CD4-positive, alpha-beta T cell treated with Interleukin-6 at 100 ng/mL for 8 hours (primary cell): Measurements from ENCODE around the gene ZAP70.
A peak's percentile ranks its signal among the peaks of the same experiment; 100 is the strongest.
"Not testable (repeated sequence)": the region's sequence is repeated elsewhere in the genome, so short reads cannot be mapped to it uniquely, and the experiment has no call there.

Source experiments
- DNase-seq: peaks from one replicate; pipeline ENCODE4 v3.0.0-alpha.2; 2020; ENCODE audit warnings: mixed read lengths, low spot score

The ZAP70 gene

DNA sequence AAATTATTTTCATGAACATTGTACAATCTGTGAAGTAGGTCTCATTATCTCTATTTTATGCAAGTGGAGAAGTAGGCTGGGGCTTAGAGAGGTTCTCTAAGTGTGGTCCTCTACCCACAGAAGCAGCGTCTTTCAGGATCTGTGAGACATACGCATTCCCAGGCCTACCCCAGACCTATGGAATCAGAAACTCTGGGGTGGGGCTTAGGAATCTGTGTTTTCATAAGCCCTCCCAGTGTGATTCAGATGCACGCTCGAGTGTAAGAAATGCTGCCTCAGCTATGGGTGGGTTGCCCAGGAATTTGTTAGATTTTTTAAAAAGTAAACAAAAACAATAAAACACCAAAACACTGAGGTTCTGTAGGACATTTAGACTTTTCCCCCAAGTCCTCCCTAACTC is 14.8 kb upstream of the ZAP70 start:
- no peak for DNase-seq

DNA sequence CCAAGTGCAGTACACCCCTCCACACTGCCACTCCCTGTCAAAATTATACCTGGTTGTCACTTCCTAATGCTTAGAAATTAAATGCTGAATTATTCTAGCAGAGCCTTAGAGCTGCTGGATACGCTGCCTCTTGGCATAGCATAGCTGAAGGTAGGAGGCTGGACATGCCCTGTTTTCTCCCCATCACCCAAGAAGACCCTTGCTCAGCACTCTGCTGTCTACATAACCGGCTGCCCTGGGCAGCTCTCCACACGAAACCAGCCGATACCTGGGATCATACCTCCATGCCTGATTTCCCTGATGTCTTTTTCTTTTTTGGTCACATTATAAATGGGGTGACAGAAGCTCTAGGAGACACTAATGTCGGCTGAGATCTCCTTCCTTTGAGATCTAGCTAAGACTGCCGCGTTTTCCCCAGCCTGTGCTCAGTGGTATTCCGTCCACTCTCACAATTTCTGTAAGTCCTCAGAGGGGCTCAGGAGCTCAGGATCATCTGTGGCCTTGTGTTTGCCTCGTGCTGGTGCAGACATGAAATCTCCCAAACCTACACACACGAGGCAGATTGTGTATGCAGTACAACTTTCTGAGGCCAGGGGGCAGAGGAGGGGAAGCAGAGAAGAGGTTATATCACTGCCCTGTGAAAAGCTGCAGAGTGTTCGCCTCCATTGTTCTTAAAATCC is 13.5 kb upstream of the ZAP70 start:
- DNase-seq = peak; percentile 57

DNA sequence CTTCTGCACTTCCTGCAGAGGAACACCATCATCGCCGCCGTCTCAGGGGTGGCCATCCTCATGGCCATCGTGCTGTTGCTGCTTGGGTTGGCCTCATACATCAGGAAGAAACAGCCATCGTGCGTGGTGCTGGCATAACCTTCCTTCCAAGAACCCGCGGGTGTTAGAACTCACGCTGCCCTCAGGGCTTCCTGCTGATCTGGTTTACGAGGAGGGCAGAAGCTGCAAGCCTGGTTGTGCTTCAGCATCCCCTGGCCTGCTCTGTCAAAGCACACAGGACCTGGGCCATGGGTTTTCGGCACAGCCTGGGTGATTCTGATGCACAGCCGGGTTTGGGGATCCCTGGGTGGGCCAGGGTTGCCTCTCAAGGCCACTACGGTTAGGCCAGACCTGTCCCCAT is 12.2 kb upstream of the ZAP70 start:
- DNase-seq = no peak

DNA sequence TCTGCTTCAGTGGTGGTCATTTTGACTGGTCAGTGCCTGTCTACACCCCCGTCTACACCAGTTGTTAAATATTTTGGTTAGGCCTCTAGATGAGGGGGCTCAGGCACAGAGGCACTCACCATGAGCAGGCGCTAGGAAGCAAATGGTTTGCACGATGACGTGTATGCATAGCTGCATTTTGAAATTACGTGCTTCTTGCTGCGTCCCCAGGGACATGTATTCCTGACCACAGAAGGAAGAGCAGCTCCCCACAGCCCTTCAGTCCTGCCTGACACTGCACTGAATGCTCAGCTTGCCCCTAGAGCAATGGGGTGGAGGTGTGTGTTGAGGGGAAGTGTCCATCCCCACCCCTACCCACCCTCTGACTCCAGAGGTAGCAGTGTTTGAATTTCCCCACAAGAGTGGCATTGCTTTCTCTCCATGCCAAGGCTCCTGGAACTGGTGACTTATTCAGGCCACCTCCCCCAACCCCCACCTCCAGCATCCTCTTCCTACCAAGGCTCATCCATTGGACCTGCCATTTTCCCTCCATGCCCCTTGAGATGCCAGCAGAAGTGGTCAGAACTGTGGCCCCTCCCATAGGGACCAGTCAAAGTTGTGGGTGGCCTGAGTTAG is 11.4 kb upstream of the ZAP70 start:
- DNase-seq = no peak

DNA sequence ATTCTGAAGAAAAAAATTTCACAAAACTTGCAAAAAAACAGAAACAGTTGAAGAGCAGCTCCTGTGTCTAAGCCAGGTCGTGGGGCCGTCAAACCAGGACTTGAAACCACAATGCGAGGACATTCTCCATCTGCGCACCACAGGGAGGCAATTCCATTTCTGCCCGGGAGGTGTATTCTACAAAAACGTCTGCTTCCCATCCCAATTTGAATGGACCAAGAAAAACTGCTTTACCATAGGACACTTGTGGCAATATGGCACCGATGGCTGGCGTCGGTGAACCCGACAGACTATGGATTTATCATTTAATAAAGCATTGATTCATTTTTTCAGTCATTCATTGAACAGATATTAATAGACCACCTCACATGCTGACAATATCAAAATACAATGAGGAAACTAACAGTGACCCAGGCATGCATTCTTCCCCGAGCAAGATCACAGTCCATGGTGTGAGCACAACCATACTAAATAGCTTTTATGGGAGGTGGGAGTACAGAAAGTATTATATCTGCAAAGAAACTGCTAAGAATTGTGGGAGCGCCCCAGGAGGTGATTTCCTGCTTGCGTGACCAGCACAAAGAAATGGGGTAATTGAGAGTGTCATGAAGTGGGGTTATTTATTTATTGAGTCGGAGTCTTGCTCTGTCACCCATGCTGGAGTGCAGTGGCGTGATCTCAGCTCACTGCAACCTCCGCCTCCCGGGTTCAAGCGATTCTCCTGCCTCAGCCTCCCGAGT is 10.5 kb upstream of the ZAP70 start:
- no peak for DNase-seq

DNA sequence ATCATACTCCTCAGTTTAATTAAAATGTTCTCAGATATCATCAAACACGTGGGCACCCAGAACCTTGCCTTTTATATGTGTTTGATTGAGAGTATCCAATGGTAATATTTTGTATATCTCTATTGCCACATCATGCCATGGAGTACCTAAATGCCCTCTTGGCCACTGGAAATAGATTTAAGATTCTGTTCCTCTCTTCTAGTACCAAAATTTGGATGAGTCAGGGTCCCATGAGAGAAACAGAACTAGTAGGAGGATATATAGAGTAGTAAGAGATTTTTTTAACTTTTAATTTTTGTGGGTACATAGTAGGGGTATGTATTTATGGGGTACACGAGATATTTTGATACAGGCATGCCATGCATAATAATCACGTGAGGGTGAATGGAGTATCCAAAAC is 9.6 kb upstream of the ZAP70 start:
- DNase-seq = no peak

DNA sequence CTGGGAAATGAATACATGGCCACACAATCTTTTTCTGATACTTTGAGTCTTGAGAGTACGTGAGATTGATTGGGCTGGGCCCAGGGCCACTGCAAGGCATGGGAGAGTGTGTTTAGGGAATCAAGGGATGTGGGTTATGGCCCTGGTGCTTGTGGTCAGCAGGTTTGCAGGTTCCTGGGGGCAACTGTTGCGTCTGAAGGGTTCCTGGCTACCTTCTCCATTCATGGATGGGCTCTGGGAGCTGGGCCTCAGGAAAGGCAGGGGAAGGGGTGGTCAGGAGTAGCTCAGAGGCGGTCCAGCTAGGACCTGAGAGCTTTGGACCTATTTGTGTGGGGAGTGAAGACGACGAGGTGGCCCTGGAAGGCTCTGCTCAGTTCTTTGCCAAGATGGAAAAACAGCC is 8.4 kb upstream of the ZAP70 start:
- DNase-seq = no peak

DNA sequence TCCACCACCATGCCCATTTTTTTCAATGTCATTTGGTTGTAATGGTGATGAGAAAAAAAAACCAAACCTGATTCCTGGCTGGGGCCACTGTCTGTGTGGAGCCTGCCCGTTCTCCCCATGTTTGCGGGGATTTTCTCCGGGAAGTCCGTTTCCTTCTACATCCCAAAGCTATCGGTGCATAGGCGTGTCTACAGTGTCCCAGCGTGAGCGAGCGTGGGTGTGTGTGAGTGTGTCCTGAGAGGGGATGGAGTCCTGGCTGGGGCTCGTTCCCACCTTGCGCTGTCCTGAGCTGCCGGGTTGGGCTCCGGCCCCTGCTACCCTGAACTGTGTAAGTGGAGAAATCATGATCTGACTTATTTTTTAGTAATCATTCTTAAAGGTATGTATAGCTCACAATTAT is 7.3 kb upstream of the ZAP70 start:
- no peak for DNase-seq

DNA sequence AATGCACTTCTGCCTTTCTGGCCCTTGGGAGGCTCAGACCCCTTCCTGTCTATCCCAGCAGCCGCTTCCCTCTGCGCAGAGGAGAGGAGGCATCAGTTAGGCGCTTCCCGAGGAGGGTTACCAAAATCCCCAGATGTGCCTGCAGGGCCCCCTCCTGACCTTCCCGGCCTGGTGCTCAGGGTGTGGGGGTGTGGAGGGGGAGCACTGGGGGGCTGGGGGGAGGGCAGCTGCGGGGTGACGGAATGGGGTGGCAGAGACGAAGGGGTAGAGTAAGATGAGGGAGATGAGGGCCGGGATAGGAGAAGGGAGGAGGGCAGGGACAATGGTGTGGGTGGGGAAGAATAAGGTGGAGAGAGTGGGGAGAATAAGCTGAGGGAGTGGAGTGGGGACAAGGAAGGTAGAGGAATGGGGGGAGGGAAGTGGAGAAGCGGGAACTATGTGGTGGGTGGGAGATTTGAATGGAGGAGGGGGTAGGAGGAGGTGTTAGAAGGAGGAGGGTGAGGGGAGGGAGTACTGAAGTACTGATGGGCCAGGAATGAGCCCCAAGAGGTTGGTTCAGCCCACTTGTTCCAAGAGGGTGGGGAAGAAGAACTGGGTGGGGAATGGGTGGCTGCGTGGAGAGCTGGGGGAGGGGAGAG is 6.5 kb upstream of the ZAP70 start:
- DNase-seq = no peak

DNA sequence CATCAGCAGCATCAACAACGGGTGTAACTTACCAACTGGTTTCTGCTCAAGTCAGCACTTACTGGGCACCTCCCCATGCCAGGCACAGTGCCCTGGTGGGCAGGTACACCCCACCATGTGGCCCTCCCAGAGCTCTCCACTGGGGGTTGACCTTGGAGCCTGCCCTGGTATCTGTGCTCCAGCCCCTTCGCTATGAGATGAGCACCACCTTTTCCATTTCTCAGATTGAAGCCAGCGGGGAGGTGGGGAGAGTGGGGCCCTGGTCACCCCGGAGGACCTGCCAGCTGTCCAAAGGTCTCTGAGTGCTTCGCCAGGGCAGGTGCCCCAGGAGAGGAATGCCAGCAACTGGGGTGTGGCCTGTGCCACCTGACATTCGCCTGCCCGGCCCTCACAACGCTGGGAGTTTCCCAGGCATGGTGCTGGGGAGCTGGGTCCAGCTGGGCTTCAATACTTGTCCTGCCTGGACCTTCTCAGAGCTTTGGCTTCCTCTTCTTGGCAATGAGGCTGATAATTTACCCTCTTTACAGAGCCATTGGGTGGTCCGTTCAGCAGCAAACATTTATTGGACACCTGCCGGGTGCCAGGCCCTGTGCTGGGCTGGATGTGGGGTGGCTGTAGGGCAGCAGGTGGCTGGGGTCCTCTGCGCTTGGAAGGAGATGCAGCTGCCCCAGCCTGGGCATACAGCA is 5.9 kb upstream of the ZAP70 start:
- DNase-seq = no peak

DNA sequence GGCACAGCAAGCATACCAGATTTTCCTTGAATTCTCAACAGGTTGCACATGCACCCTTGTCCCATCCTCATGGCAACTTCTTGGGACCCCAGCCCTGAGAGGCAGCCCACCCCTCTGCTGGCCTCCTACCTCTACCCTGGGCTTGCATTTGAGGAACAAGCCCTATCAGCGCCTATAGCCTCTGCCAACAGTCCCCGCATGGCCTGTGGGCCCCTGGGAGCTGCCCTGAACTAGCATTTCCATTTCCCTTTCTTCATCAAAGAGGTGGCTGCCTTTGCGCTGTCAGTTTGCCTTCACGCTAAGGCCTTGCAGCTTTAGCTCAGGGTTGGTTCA is 5.4 kb upstream of the ZAP70 start:
- DNase-seq = no peak

DNA sequence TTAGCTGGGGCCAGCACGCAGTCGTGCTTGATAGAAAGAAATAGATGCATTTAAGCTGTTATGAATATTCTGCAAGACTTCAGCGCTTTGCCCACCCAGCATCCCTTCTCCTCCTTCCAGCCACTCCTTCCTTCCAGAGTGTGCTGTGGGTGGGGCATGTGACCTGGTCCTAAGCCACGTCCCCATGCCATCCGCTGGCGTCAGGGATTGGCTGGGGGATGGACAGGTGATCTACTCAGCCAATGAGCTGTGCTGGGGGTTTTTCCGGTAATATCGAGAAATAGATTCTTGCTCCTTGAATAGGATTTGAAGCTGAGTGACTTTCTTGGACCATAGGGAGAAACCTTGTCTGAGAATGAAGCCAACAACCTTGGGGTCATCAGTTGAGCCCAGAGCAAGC is 4.8 kb upstream of the ZAP70 start:
- DNase-seq = no peak

DNA sequence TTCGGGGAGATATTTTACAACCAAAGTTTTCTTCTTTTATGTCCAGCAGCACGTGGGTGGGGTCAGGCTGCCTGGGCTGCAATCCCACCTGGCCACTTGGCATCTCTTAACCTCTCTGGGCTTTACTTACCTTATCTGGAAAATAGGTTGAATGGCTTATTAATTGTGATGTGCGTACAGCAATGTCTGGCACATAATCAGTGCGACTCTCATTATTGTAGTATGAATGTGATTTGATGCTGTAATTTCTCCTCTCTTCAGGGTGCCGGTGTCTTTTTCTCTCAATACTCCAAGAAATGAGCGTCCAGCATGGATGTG is 2.0 kb upstream of the ZAP70 start:
- no peak for DNase-seq

DNA sequence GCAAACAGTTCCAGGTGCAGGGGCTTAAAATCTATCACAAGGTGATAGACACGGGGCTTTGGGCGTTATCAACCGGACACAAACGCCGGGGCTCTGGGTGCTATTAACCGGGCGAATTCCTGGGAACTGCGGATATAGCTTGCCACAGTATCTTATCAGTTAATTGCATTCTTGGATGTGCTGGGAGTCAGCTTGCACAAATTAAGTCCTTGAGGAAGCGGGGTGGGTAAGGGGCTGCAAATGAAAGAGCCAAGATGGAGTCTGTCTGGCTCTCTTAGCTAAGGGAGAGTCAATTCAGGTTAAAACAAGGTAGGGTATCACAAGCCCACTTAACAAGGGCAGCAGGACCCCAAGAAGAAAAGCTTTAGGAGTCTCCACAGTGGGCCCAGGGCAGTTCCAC is 1.2 kb upstream of the ZAP70 start:
- not testable (repeated sequence) for DNase-seq

DNA sequence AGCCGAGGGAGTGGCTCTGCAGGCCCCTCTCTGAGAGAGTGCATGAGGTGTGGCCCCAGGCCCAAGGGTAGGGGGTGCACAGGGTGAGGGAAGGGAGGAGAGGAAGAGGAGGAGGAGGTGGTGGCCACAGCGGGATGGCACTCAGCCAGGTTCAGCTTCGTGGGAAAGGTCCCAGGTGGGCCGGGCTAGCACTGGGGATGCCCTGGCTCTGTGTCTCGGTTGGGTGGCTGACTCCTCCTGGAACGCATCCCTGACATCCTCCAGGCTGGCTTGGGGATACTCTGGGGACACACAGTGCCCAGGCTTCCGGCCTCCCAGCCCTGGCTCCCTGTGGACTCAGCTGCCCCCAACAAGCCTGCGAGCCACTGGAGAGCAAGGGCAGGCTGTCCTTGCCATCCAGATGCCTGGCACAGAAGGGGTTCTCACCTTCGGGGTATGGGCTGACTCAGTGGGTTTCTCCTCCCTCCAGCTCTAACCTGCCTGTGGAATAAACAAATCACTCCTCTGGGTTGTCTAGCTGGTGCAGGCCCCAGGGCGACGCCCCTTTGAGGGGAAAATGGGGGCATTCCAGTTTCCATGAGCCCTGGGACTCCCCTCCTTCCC is 582 bp upstream of the ZAP70 start:
- peak; percentile 28 for DNase-seq

DNA sequence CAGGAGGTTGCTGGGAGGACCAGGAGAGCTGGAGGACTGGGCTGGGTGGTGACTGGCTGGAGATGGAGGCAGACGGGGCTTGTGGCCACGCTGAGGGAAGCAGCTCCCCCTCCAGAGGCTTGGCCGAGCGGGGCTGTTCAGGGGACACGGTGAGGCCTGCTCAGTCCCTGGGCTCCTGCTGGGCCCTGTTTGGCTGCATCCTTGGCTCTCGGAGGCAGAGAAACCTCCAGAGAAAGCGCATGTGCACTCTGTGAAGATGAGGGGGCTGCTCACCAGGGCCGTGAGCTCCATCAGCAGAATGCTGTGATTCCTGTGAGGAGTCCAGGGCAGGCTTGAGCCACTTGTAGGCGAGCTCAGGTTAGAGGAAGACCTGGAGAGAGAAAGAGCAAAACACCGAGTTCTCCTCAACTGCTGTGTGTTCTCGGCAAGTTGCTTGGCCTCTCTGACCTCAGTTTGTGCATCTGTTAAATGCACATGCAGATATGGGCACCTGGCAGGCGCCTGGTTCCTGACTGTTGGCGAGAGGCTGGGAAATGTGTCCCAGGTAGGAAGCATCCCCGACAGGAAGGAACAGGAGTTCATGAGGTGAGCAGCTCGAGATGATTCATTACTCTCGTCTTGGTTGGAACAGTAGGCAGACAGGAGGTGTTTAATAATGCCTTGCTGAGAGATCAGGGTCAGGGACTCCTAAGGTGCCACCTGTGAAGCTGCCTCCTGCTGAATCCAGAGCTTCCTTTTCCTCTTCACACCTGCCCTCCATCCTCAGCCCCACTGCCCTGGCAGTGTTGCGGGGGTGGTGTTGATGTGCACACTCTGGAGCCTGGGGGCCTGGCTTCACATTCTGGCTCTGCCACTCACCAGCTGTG is 941 bp downstream of the ZAP70 start:
- peak; percentile 27 for DNase-seq

DNA sequence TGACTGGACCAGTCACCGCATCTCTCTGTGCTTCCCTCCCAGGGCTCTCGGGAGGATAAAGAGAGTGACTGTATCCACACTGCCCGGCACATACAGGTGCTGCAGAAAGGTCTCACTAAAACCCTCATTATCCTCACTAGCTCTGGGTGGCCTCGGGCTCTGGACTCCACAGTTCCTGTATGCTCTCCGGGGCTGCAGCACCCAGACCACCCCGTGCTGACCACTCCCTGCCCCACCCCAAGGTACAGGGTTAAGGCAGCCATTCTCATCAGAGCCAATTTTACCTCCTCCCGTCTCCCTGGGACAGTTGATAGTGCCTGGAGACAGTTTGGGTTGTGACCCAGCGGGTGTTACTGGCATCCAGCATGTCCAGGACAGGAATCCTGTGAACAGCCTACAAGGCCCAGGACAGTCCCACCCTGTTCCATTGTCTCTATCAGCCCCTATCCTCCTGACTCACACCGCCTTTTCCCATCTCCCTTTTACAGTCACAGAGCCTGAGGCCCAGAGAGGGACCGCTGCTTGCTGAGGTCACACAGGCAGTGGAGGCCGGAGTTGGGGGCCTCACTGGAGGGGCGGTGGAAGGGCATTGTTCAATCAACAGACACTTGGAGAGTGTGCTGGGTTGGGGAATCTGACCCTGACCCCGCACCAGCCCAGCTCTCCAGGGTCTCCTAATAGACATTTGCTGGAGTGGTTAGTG is 1.7 kb downstream of the ZAP70 start:
- DNase-seq = no peak

DNA sequence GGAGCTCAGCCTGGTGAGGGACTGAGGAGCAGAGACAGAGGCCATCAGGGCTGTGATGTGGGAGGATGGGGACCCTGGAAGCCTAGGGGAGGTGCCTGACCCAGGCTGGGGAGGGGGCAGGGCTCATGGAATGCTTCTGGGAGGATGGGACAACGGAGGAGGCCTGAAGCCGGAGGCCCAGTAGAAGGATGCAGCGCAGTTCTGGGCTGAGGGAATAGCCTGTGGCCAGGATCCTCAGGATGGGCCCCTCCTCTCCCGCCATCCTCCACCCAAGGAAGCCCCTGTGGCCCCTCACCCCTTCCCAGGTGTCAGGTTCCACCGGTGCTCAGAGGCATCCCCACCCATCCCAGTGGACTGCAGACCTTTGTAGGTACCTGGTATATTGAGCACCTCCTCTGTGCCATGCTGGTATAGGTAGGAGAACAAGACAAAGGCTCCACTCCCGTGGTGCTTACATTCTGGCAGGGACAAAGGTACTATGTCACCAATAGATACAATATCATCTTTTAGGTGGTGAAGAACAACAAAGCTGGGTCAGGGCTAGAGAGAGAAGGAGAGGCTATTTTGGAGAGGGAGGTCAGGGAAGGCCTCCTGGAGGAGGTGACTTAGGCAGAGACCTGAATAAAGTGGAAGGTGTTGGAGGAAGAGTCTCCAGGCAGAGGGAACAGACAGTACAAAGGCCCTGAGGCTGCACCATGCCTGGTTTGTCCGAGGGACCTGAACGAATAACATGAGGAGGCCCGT is 2.7 kb downstream of the ZAP70 start:
- DNase-seq = no peak

DNA sequence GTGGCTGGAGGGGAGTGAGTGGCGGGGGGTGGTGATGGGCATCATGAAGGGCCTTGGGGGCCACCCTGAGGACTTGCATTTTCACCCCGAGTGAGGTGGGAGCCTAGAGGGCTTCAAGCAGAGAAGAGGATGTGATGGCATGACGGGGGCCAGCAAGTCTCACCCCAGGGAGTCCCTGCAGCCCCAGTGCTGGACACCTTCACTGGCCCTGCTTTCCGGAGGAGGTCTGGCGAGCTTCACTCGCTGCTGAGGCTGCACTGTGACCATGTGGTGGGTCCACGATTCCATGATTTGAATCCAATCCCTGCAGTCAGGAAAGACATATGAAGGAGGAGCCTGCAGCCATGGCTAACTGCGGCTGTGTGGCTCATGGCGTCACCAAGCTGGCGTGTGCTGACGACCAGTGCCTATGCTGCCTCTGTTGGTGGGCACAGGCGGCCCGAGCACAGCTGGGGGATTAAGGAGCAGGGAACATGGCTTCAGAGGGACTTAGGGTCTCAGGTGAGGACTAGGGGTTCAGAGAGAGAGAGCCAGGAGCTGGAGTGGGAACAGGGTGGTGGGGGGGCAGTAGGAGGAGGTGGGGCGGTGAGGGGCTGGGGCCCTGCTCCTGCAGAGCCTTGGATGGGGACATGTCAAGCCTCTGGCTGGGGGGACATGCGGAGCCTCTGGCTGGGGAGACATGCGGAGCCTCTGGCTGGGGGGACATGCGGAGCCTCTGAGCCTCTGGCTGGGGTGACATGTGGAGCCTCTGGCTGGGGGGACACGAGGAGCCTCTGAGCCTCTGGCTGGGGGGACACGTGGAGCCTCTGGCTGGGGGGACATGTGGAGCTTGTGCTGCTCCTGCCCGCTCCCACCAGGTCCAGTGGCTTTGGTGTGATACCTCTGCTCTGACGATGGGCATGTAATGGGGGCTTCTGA is 3.6 kb downstream of the ZAP70 start:
- no peak for DNase-seq
